A673 (cell line): ENCODE results near the gene FBXO48. TPM values are rescaled to one million over a fixed set of nuclear protein-coding genes. Genes with fewer than 3 reads are reported as not detected.

Experiments
- BruUV-seq: library from RNA; stranded (reverse); fragments of 400-500 nt; replicated peaks from 2 replicates; lab custom pipeline; 2021; lab: Mats Ljungman, UMichigan
- CTCF ChIA-PET: fragments of 300-600 bp; sonication (Branson Sonifier 250); formaldehyde crosslinking; loops from one replicate; lab custom pipeline; 2022; ENCODE audit warnings: antibody characterized with exemption; lab: Charles Lee
- POLR2A ChIA-PET: fragments of 300-600 bp; sonication (Branson Sonifier 250); formaldehyde crosslinking; loops from one replicate; lab custom pipeline; 2022; ENCODE audit warnings: antibody characterized with exemption; ENCODE audit not compliant: low non-redundant PET; lab: Charles Lee
- DNase-seq: peaks from one replicate; pipeline ENCODE4 v3.0.0-alpha.2; 2015; ENCODE audit warnings: low spot score
- H3K27ac ChIP-seq: fragments of 200-600 bp; sonication (generic); 2 replicates; pipeline ENCODE4 v1.5.1; 2016; ENCODE audit warnings: mixed run types, low read depth, mild to moderate bottlenecking, mixed read lengths, antibody characterized with exemption, low read length; ENCODE audit not compliant: poor library complexity, severe bottlenecking
- H3K27me3 ChIP-seq: fragments of 200-600 bp; sonication (generic); replicated peaks from 2 replicates; pipeline ENCODE4 v1.6.1; 2017; ENCODE audit warnings: mixed run types, low read depth, mild to moderate bottlenecking, mixed read lengths, antibody characterized with exemption, low read length; ENCODE audit not compliant: insufficient read depth, poor library complexity
- H3K36me3 ChIP-seq: fragments of 200-600 bp; sonication (generic); 2 replicates; pipeline ENCODE4 v1.6.1; 2016; ENCODE audit warnings: mixed run types, mild to moderate bottlenecking, mixed read lengths, antibody characterized with exemption, low read length; ENCODE audit not compliant: insufficient read depth, poor library complexity, severe bottlenecking
- H3K4me1 ChIP-seq: fragments of 200-600 bp; sonication (generic); 2 replicates; pipeline ENCODE4 v1.6.1; 2017; ENCODE audit warnings: mixed run types, mild to moderate bottlenecking, mixed read lengths, antibody characterized with exemption, low read length; ENCODE audit not compliant: insufficient read depth, poor library complexity, severe bottlenecking
- H3K4me3 ChIP-seq: fragments of 200-600 bp; sonication (generic); 2 replicates; pipeline ENCODE4 v1.5.1; 2016; ENCODE audit warnings: low read depth, mixed run types, mild to moderate bottlenecking, mixed read lengths, low read length; ENCODE audit not compliant: poor library complexity, severe bottlenecking
- H3K9me3 ChIP-seq: fragments of 200-600 bp; sonication (generic); 2 replicates; pipeline ENCODE4 v1.6.1; 2016; ENCODE audit warnings: mixed run types, low read depth, mild to moderate bottlenecking, mixed read lengths, antibody characterized with exemption, low read length; ENCODE audit not compliant: poor library complexity, severe bottlenecking
- CTCF ChIP-seq: fragments of 300-800, 200-600 bp; sonication (generic); conservative IDR thresholded peaks from 2 replicates; pipeline ENCODE4 v1.5.1; 2017; ENCODE audit warnings: low read depth, mild to moderate bottlenecking, antibody characterized with exemption, low read length, moderate library complexity, mixed read lengths
- EZH2 ChIP-seq: fragments of 200-600 bp; sonication (generic); IDR thresholded peaks from 2 replicates; pipeline ENCODE4 v1.6.1; 2017; ENCODE audit warnings: borderline replicate concordance, low read depth, mild to moderate bottlenecking, mixed read lengths, antibody characterized with exemption, low read length; ENCODE audit not compliant: poor library complexity, severe bottlenecking
- intact Hi-C: fragments of 100-400 bp; cut with micrococcal nuclease; formaldehyde crosslinking; loops from one replicate; pipeline ENCODE4 v1.10.0; 2022; ENCODE audit not compliant: unreplicated experiment
- total RNA-seq: library from RNA; stranded (reverse); gene quantifications from 2 replicates; pipeline ENCODE4 v1.2.3, GENCODE V29; 2021

Gene FBXO48
- total RNA-seq, 1 experiment from 2014 or later = 2.0 TPM

GRCh38 chr2:68426446-68426845 is 40.6 kb downstream of the FBXO48 start:
- Histone ChIP-seq H3K4me1 (no peaks in the 10 kb centered on the region), H3K27me3 (no peaks in the 10 kb centered on the region), H3K36me3 (no peaks in the 10 kb centered on the region), H3K9me3 (no peaks in the 10 kb centered on the region), H3K4me3 (no peak overlapping the region), H3K27ac (no peak overlapping the region)
- no TSS peak for BruUV-seq
- no peak for DNase-seq
- intact Hi-C loops = no loop called here
- TF ChIP-seq CTCF (no peak), EZH2 (no peak)
- ChIA-PET POLR2A (no interaction called here), CTCF (no interaction called here)

- BruUV-seq = no TSS peak
- ChIA-PET POLR2A (no interaction called here), CTCF (no interaction called here)
- Histone ChIP-seq H3K9me3 (no peaks in the 10 kb centered on the region), H3K27me3 (no peaks in the 10 kb centered on the region), H3K36me3 (no peaks in the 10 kb centered on the region), H3K4me1 (no peaks in the 10 kb centered on the region), H3K4me3 (no peak overlapping the region), H3K27ac (no peak overlapping the region)
- intact Hi-C loops = no loop called here
- DNase-seq = no peak
- TF ChIP-seq EZH2 (no peak), CTCF (no peak)
Measured at GRCh38 chr2:68425503-68425902, 41.6 kb downstream of the FBXO48 start.

GRCh38 chr2:68423966-68424650 is 43.0 kb downstream of the FBXO48 start:
- no peaks in the 10 kb centered on the region for H3K9me3 ChIP-seq
- TF ChIP-seq EZH2 (no peak), CTCF (no peak)
- H3K27me3 ChIP-seq = no peaks in the 10 kb centered on the region
- no peaks in the 10 kb centered on the region for H3K36me3 ChIP-seq
- BruUV-seq = no TSS peak
- no peak for DNase-seq
- no peak overlapping the region for H3K27ac ChIP-seq
- intact Hi-C loops = no loop called here
- no peaks in the 10 kb centered on the region for H3K4me1 ChIP-seq
- H3K4me3 ChIP-seq = no peak overlapping the region
- POLR2A ChIA-PET = no interaction called here
- CTCF ChIA-PET = no interaction called here
